OCI-LY3 (cell line): Measurements from ENCODE around the gene PRPSAP1.

Experiments
- H2AFZ ChIP-seq: fragments of 200-600, 300-600 bp; shearing (Covaris generic); 2 replicates; pipeline ENCODE4 v1.6.0; 2014; ENCODE audit warnings: antibody characterized with exemption, low read depth, low read length
- H3K27ac ChIP-seq: fragments of 200-600, 300-600 bp; sonication (generic); 2 replicates; pipeline ENCODE4 v1.5.1; 2014; ENCODE audit warnings: mild to moderate bottlenecking, low read length, moderate library complexity, mixed read lengths
- H3K27me3 ChIP-seq: fragments of 200-600, 300-600 bp; sonication (generic); 2 replicates; pipeline ENCODE4 v1.6.1; 2014; ENCODE audit warnings: low read depth, low read length, mixed read lengths
- H3K36me3 ChIP-seq: fragments of 200-600, 300-600 bp; sonication (generic); replicated peaks from 2 replicates; pipeline ENCODE3; 2014; ENCODE audit warnings: low read depth, low read length, mixed read lengths
- H3K4me1 ChIP-seq: fragments of 300-600, 200-600 bp; sonication (generic); 2 replicates; pipeline ENCODE4 v1.6.1; 2014; ENCODE audit warnings: low read length, mixed read lengths
- H3K4me2 ChIP-seq: fragments of 200-600, 300-600 bp; sonication (generic); 2 replicates; pipeline ENCODE4 v1.6.1; 2014; ENCODE audit warnings: low read length, mixed read lengths
- H3K4me3 ChIP-seq: fragments of 300-600, 200-600 bp; sonication (generic); 2 replicates; pipeline ENCODE4 v1.5.1; 2014; ENCODE audit warnings: antibody characterized with exemption, mild to moderate bottlenecking, low read length, moderate library complexity
- H3K79me2 ChIP-seq: fragments of 300-600, 200-600 bp; shearing (Covaris generic); 2 replicates; pipeline ENCODE4 v1.6.1; 2014; ENCODE audit warnings: mild to moderate bottlenecking, low read length, mixed read lengths
- H3K9ac ChIP-seq: fragments of 300-600, 200-600 bp; shearing (Covaris generic); 2 replicates; pipeline ENCODE4 v1.6.0; 2014; ENCODE audit warnings: mild to moderate bottlenecking, low read length, moderate library complexity
- H3K9me3 ChIP-seq: fragments of 200-600, 300-600 bp; shearing (Covaris generic); 2 replicates; pipeline ENCODE4 v1.6.1; 2014; ENCODE audit warnings: low read length, mixed read lengths; ENCODE audit not compliant: insufficient read depth
- H4K20me1 ChIP-seq: fragments of 200-600, 300-600 bp; sonication (generic); 2 replicates; pipeline ENCODE4 v1.6.1; 2016; ENCODE audit warnings: low read length, mixed read lengths; ENCODE audit not compliant: insufficient read depth
- CTCF ChIP-seq: fragments of 200-600, 300-600 bp; sonication (generic); IDR thresholded peaks from 2 replicates; pipeline ENCODE4 v1.5.1; 2014; ENCODE audit warnings: antibody characterized with exemption, low read length, low read depth
- EZH2phosphoT487 ChIP-seq: fragments of 200-600 bp; shearing (Covaris generic); IDR thresholded peaks from 2 replicates; pipeline ENCODE4 v1.6.1; 2018; ENCODE audit warnings: antibody characterized with exemption, mixed run types, low read depth

The PRPSAP1 gene

GRCh38 chr17:76367642-76368041, 13.9 kb upstream of the PRPSAP1 start:
- no peak overlapping the region for H3K9ac ChIP-seq
- TF ChIP-seq CTCF, result no peak
- TF ChIP-seq EZH2phosphoT487, result no peak
- H3K4me2 ChIP-seq, result no peak overlapping the region
- H3K4me3 ChIP-seq, result no peak overlapping the region
- no peaks in the 10 kb centered on the region for H3K36me3 ChIP-seq
- H3K4me1 ChIP-seq, result peaks cover 8% of the 10 kb centered on the region
- no peak overlapping the region for H2AFZ ChIP-seq
- H3K27ac ChIP-seq, result no peak overlapping the region
- H3K27me3 ChIP-seq, result no peaks in the 10 kb centered on the region
- H3K79me2 ChIP-seq, result no peaks in the 10 kb centered on the region
- H3K9me3 ChIP-seq, result no peaks in the 10 kb centered on the region
- H4K20me1 ChIP-seq, result no peaks in the 10 kb centered on the region

- Histone ChIP-seq H2AFZ (no peak overlapping the region), H3K79me2 (no peaks in the 10 kb centered on the region), H3K36me3 (no peaks in the 10 kb centered on the region), H3K4me1 (0 out of 2 replicates have a peak, but pooled peaks cover 3% of the 10 kb centered on the region), H4K20me1 (no peaks in the 10 kb centered on the region), H3K9me3 (no peaks in the 10 kb centered on the region), H3K4me2 (no peak overlapping the region), H3K4me3 (no peak overlapping the region), H3K27ac (no peak overlapping the region), H3K27me3 (no peaks in the 10 kb centered on the region), H3K9ac (no peak overlapping the region)
- TF ChIP-seq EZH2phosphoT487 (no peak), CTCF (no peak)
These were observed 12.5 kb upstream of the PRPSAP1 start for GRCh38 chr17:76366247-76366646.

- H4K20me1 ChIP-seq, result no peaks in the 10 kb centered on the region
- no peak overlapping the region for H3K4me3 ChIP-seq
- H3K27me3 ChIP-seq, result no peaks in the 10 kb centered on the region
- H3K9ac ChIP-seq, result no peak overlapping the region
- H2AFZ ChIP-seq, result no peak overlapping the region
- no peak overlapping the region for H3K4me2 ChIP-seq
- H3K9me3 ChIP-seq, result no peaks in the 10 kb centered on the region
- TF ChIP-seq EZH2phosphoT487 (no peak), CTCF (peak; percentile 19; the same call in 1 of the 2 replicates)
- H3K36me3 ChIP-seq, result no peaks in the 10 kb centered on the region
- H3K4me1 ChIP-seq, result no peaks in the 10 kb centered on the region
- no peak overlapping the region for H3K27ac ChIP-seq
- H3K79me2 ChIP-seq, result no peaks in the 10 kb centered on the region
These were observed 11.7 kb upstream of the PRPSAP1 start for GRCh38 chr17:76365256-76365903.

- no peak overlapping the region for H3K9ac ChIP-seq
- no peak overlapping the region for H2AFZ ChIP-seq
- TF ChIP-seq EZH2phosphoT487, result no peak
- no peak for TF ChIP-seq CTCF
- no peak overlapping the region for H3K27ac ChIP-seq
- H3K27me3 ChIP-seq, result no peaks in the 10 kb centered on the region
- no peaks in the 10 kb centered on the region for H3K36me3 ChIP-seq
- H3K4me1 ChIP-seq, result no peaks in the 10 kb centered on the region
- no peak overlapping the region for H3K4me2 ChIP-seq
- no peaks in the 10 kb centered on the region for H3K79me2 ChIP-seq
- no peak overlapping the region for H3K4me3 ChIP-seq
- no peaks in the 10 kb centered on the region for H3K9me3 ChIP-seq
- no peaks in the 10 kb centered on the region for H4K20me1 ChIP-seq
These were observed 9.6 kb upstream of the PRPSAP1 start for GRCh38 chr17:76363107-76363842.
